Lower leg skin (tissue), 4 donors: Measurements from ENCODE around the gene PDZD7. TPM values are rescaled to one million over a fixed set of nuclear protein-coding genes. Genes with fewer than 3 reads are reported as not detected.

Source experiments
- DNase-seq, 2 donors: peaks; one replicate each; pipeline ENCODE4 v3.0.0-alpha.2; 2019; ENCODE audit warnings: low spot score in 2 of 2
- H3K4me3 ChIP-seq: fragments of 200-600 bp; sonication (generic); 2 replicates; pipeline ENCODE4 v1.5.1; 2017; ENCODE audit warnings: mild to moderate bottlenecking, low read depth; ENCODE audit not compliant: poor library complexity, severe bottlenecking
- CTCF ChIP-seq, 3 donors: fragments of 450-650 bp; IDR thresholded peaks; one replicate each; pipeline ENCODE4 v1.5.1; 2016; ENCODE audit warnings: antibody characterized with exemption in 3 of 3, mild to moderate bottlenecking in 3 of 3, moderate library complexity in 2 of 3
- POLR2A ChIP-seq, 2 donors: fragments of 450-650 bp; IDR thresholded peaks; one replicate each; pipeline ENCODE4 v1.6.1; 2016 to 2017; ENCODE audit warnings: antibody characterized with exemption in 2 of 2, mild to moderate bottlenecking in 1 of 2, moderate library complexity in 1 of 2
- WGBS, 2 donors: methylation state at CpG; one replicate each; pipeline ENCODE4 v1.1.5; 2018; 5-methylcytosine and 5-hydroxymethylcytosine counted together
- intact Hi-C: fragments of 100-400 bp; cut with DNase I; formaldehyde crosslinking; loops from one replicate; pipeline ENCODE4 v1.15.0; 2023; ENCODE audit warnings: low total_unique reads
- total RNA-seq, 4 donors: library from RNA; depleted of rRNA; stranded (reverse); fragments of >200 nt; gene quantifications; one replicate each; pipeline ENCODE4 v1.1.0, GENCODE V29; 2016

Gene PDZD7
- total RNA-seq, 4 donors from 2014 or later, result 1.5 to 9.0 (median 3.5) TPM

- WGBS, 2 donors, result 69 to 76% methylated on average over 7 of the region's 7 CpGs
- TF ChIP-seq CTCF (IDR thresholded peaks at IDR 0.05) (no peak), POLR2A (IDR thresholded peaks at IDR 0.05) (no peak)
- intact Hi-C loops, result no loop called here
- H3K4me3 ChIP-seq, result no peak overlapping the region
- DNase-seq, result no peak
These were observed 41.0 kb upstream of the PDZD7 start for GRCh38 chr10:101071885-101072433.

GRCh38 chr10:101071267-101071884 lies 40.4 kb upstream of the PDZD7 start:
- intact Hi-C loops, result no loop called here
- no peak overlapping the region for H3K4me3 ChIP-seq
- TF ChIP-seq POLR2A (IDR thresholded peaks at IDR 0.05), result no peak
- TF ChIP-seq CTCF (IDR thresholded peaks at IDR 0.05), result no peak
- 73 to 78% methylated on average over 6 of the region's 6 CpGs for WGBS, 2 donors
- no peak for DNase-seq

- WGBS, 2 donors, result 60 to 65% methylated on average over 2 to 3 of the region's 3 CpGs
- DNase-seq, result no peak
- TF ChIP-seq CTCF (IDR thresholded peaks at IDR 0.05), result no peak
- TF ChIP-seq POLR2A (IDR thresholded peaks at IDR 0.05), result no peak
- intact Hi-C loops, result no loop called here
- H3K4me3 ChIP-seq, result no peak overlapping the region
These were observed 39.2 kb upstream of the PDZD7 start for GRCh38 chr10:101070098-101070497.

- WGBS, 2 donors, result 69 to 74% methylated on average over 5 of the region's 5 CpGs
- no peak for TF ChIP-seq POLR2A (IDR thresholded peaks at IDR 0.05)
- no peak for TF ChIP-seq CTCF (IDR thresholded peaks at IDR 0.05)
- intact Hi-C loops, result no loop called here
- no peak overlapping the region for H3K4me3 ChIP-seq
- DNase-seq, result no peak
These were observed 38.5 kb upstream of the PDZD7 start for GRCh38 chr10:101069441-101069840.

GRCh38 chr10:101067356-101068083 lies 36.6 kb upstream of the PDZD7 start:
- intact Hi-C loops, result no loop called here
- WGBS, 2 donors, result 1% methylated on average over 43 of the region's 43 CpGs
- TF ChIP-seq CTCF (IDR thresholded peaks at IDR 0.05) (peak in 1 of 3 donors; percentile 88), POLR2A (IDR thresholded peaks at IDR 0.05) (no peak)
- DNase-seq, result peak; percentile 60 to 94
- H3K4me3 ChIP-seq, result peak overlapping the region; percentile 37
